Esophagus squamous epithelium (tissue), 4 donors: ENCODE data around the gene HHLA2.

Source experiments
- CTCF ChIP-seq, 6 experiments: fragments of 450-650 bp in 4 of 6; fragments of 200-600 bp in 2 of 6; sonication (generic) in 2 of 6; IDR thresholded peaks; one replicate each; pipeline ENCODE4 v1.5.1; 2016 to 2019; ENCODE audit warnings: antibody characterized with exemption in 6 of 6, mild to moderate bottlenecking in 4 of 6, moderate library complexity in 4 of 6
- POLR2A ChIP-seq, 4 donors: fragments of 450-650 bp; IDR thresholded peaks; one replicate each; pipeline ENCODE4 v1.6.1; 2017; ENCODE audit warnings: antibody characterized with exemption in 4 of 4, mild to moderate bottlenecking in 4 of 4, moderate library complexity in 3 of 4

DNA sequence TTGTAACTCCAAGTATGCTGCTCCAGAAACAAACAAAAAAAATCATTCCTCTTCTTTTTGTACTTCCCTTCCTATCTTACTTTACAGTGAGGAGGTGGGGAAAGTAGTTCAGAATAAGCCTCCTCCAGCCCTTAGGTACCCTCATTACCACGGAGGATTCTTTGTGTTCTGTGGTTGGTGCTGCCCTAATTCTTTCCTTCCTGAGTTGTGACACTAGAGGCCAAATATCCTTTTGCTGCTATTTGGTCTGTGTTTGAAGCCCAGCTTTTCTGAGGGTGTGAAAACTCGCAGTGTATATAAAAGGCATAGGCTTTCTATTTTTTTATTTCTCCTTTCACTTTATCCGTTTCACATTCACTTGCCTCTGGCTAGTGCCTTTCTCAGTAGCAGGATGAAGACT lies 98.2 kb downstream of the HHLA2 start:
- TF ChIP-seq CTCF (IDR thresholded peaks at IDR 0.05) (no peak), POLR2A (IDR thresholded peaks at IDR 0.05) (no peak)
